Neutrophil (primary cell): ENCODE results near the gene NECAP2.
"Not testable (repeated sequence)": the region's sequence is repeated elsewhere in the genome, so short reads cannot be mapped to it uniquely, and the experiment has no call there.

Experiments
- H3K27ac ChIP-seq: fragments of 200-600 bp; sonication (generic); 2 replicates; pipeline ENCODE4 v1.5.1; 2016; ENCODE audit warnings: mild to moderate bottlenecking, moderate library complexity
- H3K27me3 ChIP-seq: fragments of 200-600 bp; sonication (generic); 2 replicates; pipeline ENCODE4 v1.6.0; 2016; ENCODE audit warnings: mild to moderate bottlenecking
- H3K36me3 ChIP-seq: fragments of 200-600 bp; sonication (generic); 2 replicates; pipeline ENCODE4 v1.5.1; 2017
- H3K4me1 ChIP-seq, 2 experiments: fragments of 200-600 bp in 1 of 2; sonication (generic) in 1 of 2; 1 replicate in 1 of 2; 2 replicates in 1 of 2; pipeline versions ENCODE4 v1.5.1 to v1.6.1; 2013 to 2016; ENCODE audit warnings: low read depth in 1 of 2, low read length in 1 of 2, mild to moderate bottlenecking in 1 of 2, moderate library complexity in 1 of 2; ENCODE audit not compliant: control insufficient read depth in 1 of 2, insufficient read depth in 1 of 2
- H3K4me3 ChIP-seq, 2 experiments: fragments of 200-600 bp in 1 of 2; sonication (generic) in 1 of 2; 1 replicate in 1 of 2; 2 replicates in 1 of 2; pipeline ENCODE4 v1.5.1; 2013 to 2016; ENCODE audit warnings: low read depth in 1 of 2, low read length in 1 of 2, mild to moderate bottlenecking in 1 of 2, moderate library complexity in 1 of 2
- H3K9me3 ChIP-seq: fragments of 200-600 bp; sonication (generic); 2 replicates; pipeline ENCODE4 v1.5.1; 2016
- TF ChIP-seq, protein P1 (sequence below): fragments of 200-600 bp; sonication (generic); IDR thresholded peaks from 2 replicates; pipeline ENCODE4 v1.5.1; 2016; ENCODE audit warnings: antibody characterized with exemption

NECAP2 gene

GRCh38 chr1:16461681-16462080, 21.2 kb downstream of the NECAP2 start:
- no peaks in the 10 kb centered on the region for H3K27me3 ChIP-seq
- H3K27ac ChIP-seq: no peak overlapping the region
- H3K4me3 ChIP-seq: no peak overlapping the region
- peaks cover 84% of the 10 kb centered on the region for H3K36me3 ChIP-seq
- no peaks in the 10 kb centered on the region for H3K4me1 ChIP-seq
- no peaks in the 10 kb centered on the region for H3K9me3 ChIP-seq
- TF ChIP-seq, protein P1, sequence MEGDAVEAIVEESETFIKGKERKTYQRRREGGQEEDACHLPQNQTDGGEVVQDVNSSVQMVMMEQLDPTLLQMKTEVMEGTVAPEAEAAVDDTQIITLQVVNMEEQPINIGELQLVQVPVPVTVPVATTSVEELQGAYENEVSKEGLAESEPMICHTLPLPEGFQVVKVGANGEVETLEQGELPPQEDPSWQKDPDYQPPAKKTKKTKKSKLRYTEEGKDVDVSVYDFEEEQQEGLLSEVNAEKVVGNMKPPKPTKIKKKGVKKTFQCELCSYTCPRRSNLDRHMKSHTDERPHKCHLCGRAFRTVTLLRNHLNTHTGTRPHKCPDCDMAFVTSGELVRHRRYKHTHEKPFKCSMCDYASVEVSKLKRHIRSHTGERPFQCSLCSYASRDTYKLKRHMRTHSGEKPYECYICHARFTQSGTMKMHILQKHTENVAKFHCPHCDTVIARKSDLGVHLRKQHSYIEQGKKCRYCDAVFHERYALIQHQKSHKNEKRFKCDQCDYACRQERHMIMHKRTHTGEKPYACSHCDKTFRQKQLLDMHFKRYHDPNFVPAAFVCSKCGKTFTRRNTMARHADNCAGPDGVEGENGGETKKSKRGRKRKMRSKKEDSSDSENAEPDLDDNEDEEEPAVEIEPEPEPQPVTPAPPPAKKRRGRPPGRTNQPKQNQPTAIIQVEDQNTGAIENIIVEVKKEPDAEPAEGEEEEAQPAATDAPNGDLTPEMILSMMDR: no peak

GRCh38 chr1:16462773-16463330, 22.3 kb downstream of the NECAP2 start:
- TF ChIP-seq, protein P1: no peak
- no peak overlapping the region for H3K27ac ChIP-seq

GRCh38 chr1:16464917-16465625, 24.5 kb downstream of the NECAP2 start:
- no peak overlapping the region for H3K4me3 ChIP-seq
- TF ChIP-seq, protein P1: no peak
- H3K36me3 ChIP-seq: peaks cover 54% of the 10 kb centered on the region
- H3K27me3 ChIP-seq: no peaks in the 10 kb centered on the region
- no peaks in the 10 kb centered on the region for H3K4me1 ChIP-seq
- H3K9me3 ChIP-seq: no peaks in the 10 kb centered on the region
- no peak overlapping the region for H3K27ac ChIP-seq

More at GRCh38 chr1:16462773-16463330, 22.3 kb downstream of the NECAP2 start:
- peaks cover 72% of the 10 kb centered on the region for H3K36me3 ChIP-seq
- H3K27me3 ChIP-seq: no peaks in the 10 kb centered on the region
- H3K4me1 ChIP-seq: no peaks in the 10 kb centered on the region
- H3K9me3 ChIP-seq: no peaks in the 10 kb centered on the region
- H3K4me3 ChIP-seq: no peak overlapping the region

DNA sequence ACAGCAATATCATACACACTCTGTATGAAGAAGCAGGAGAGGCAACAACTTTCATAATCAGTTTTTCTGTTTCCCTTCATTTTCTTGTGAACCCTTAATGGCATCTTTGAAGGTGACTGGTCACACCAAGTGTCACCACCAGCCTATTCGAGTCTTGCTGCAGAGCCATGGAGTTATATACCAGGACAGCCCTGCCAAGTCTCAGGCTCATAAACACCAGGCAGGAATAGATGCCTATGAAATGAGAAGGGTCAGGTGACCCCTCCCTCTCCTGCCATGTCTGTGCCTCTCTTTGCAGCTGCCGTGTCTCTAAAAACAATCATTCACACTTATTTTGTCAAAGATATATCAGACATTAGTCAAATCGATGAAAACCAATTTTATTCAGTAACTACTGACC, 28.0 kb downstream of the NECAP2 start:
- Histone ChIP-seq H3K4me1 (no peaks in the 10 kb centered on the region), H3K9me3 (no peaks in the 10 kb centered on the region), H3K36me3 (peaks cover 24% of the 10 kb centered on the region), H3K27me3 (no peaks in the 10 kb centered on the region), H3K4me3 (no peak overlapping the region), H3K27ac (no peak overlapping the region)
- TF ChIP-seq, protein P1: no peak

- Histone ChIP-seq H3K27ac (no peak overlapping the region), H3K4me3 (no peak overlapping the region), H3K36me3 (peaks cover 12% of the 10 kb centered on the region), H3K9me3 (no peaks in the 10 kb centered on the region), H3K27me3 (no peaks in the 10 kb centered on the region), H3K4me1 (no peaks in the 10 kb centered on the region)
- TF ChIP-seq, protein P1: no peak
Measured at GRCh38 chr1:16474166-16474800, 33.8 kb downstream of the NECAP2 start.

DNA sequence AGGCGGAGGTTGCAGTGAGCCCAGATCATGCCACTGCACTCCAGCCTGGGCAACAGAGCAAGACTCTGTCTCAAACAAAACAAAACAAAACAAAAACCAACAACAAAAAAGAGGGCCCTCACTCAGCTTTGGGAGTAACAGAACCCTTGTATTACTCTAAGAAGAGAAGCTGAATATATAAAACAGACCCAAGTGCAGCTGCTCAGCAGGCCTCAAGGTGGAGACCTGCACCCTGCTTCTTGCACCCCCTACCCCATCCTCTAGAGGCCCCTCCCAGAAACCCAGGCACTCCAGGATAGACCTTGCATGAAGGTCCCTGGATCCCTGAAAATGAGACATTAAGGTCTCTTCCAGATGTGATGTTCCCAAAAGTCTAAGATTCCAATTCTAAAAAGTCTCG, 34.4 kb downstream of the NECAP2 start:
- not testable (repeated sequence) for H3K4me1 ChIP-seq

GRCh38 chr1:16475771-16476770, 35.5 kb downstream of the NECAP2 start:
- not testable (repeated sequence) for H3K9me3 ChIP-seq, H3K27me3 ChIP-seq, H3K4me3 ChIP-seq, H3K4me1 ChIP-seq, H3K27ac ChIP-seq
- H3K36me3 ChIP-seq: peaks cover 12% of the 10 kb centered on the region

More for the DNA sequence above, 34.4 kb downstream of the NECAP2 start:
- not testable (repeated sequence) for H3K4me3 ChIP-seq, H3K9me3 ChIP-seq, H3K27ac ChIP-seq, H3K27me3 ChIP-seq
- H3K36me3 ChIP-seq: peaks cover 12% of the 10 kb centered on the region
